PC-3 (cell line): ENCODE measurements around the gene PWWP2B. TPM values are rescaled to one million over a fixed set of nuclear protein-coding genes. Genes with fewer than 3 reads are reported as not detected.

Experiments used
- ATAC-seq: fragments of 200-7000 bp; cut with Tn5 transposase; 2 replicates; pipeline ENCODE4 v1.9.1; 2020; ENCODE audit warnings: mild to moderate bottlenecking, moderate library complexity
- BruUV-seq: library from RNA; stranded (reverse); fragments of 400-500 nt; replicated peaks from 2 replicates; lab custom pipeline; 2021; lab: Mats Ljungman, UMichigan
- CTCF ChIA-PET: fragments of 300-600 bp; sonication (Branson Sonifier 250); formaldehyde crosslinking; loops from one replicate; lab custom pipeline; 2022; ENCODE audit warnings: antibody characterized with exemption; lab: Charles Lee
- POLR2A ChIA-PET: fragments of 300-600 bp; sonication (Branson Sonifier 250); formaldehyde crosslinking; loops from one replicate; lab custom pipeline; 2022; ENCODE audit warnings: antibody characterized with exemption; ENCODE audit not compliant: unreplicated experiment; lab: Charles Lee
- DNase-seq: peaks from one replicate; pipeline ENCODE4 v3.0.0-alpha.2; 2015
- H2AFZ ChIP-seq: fragments of 300-600 bp; sonication (generic); 2 replicates; pipeline ENCODE4 v1.6.0; 2016; ENCODE audit warnings: antibody characterized with exemption, low read length
- H3F3A ChIP-seq: fragments of 300-600 bp; sonication (generic); one replicate; pipeline ENCODE4 v1.6.0; 2017; ENCODE audit warnings: antibody characterized with exemption, low read length, control low read depth, mild to moderate bottlenecking; ENCODE audit not compliant: unreplicated experiment
- H3K27ac ChIP-seq: fragments of 300-600 bp; sonication (generic); 2 replicates; pipeline ENCODE4 v1.5.1; 2016; ENCODE audit warnings: mild to moderate bottlenecking, low read length
- H3K27me3 ChIP-seq: fragments of 300-600 bp; sonication (generic); 2 replicates; pipeline ENCODE4 v1.6.1; 2016; ENCODE audit warnings: low read length, mixed read lengths
- H3K36me3 ChIP-seq: fragments of 300-600 bp; sonication (generic); 2 replicates; pipeline ENCODE4 v1.6.1; 2016; ENCODE audit warnings: low read depth, mixed run types, low read length, mixed read lengths
- H3K4me1 ChIP-seq: fragments of 300-600 bp; sonication (generic); 2 replicates; pipeline ENCODE4 v1.5.1; 2016; ENCODE audit warnings: low read length; ENCODE audit not compliant: insufficient read depth
- H3K4me2 ChIP-seq: fragments of 300-600 bp; sonication (generic); 2 replicates; pipeline ENCODE4 v1.6.0; 2016; ENCODE audit warnings: low read length
- H3K4me3 ChIP-seq: fragments of 300-600 bp; sonication (generic); 2 replicates; pipeline ENCODE4 v1.5.1; 2016; ENCODE audit warnings: mild to moderate bottlenecking, low read length, mixed read lengths
- H3K79me2 ChIP-seq: fragments of 300-600 bp; sonication (generic); 2 replicates; pipeline ENCODE4 v1.6.1; 2017; ENCODE audit warnings: low read length, mixed read lengths
- H3K9ac ChIP-seq: fragments of 300-600 bp; sonication (generic); 2 replicates; pipeline ENCODE4 v1.6.0; 2016; ENCODE audit warnings: mild to moderate bottlenecking, low read length
- H3K9me2 ChIP-seq: fragments of 300-600 bp; sonication (generic); replicated peaks from 2 replicates; pipeline ENCODE4 v1.6.1; 2016; ENCODE audit warnings: mixed run types, low read length, mixed read lengths
- H3K9me3 ChIP-seq: fragments of 300-600 bp; sonication (generic); 2 replicates; pipeline ENCODE4 v1.6.1; 2016; ENCODE audit warnings: low read length, mixed read lengths
- H4K20me1 ChIP-seq: fragments of 300-600 bp; sonication (generic); 2 replicates; pipeline ENCODE4 v1.6.1; 2016; ENCODE audit warnings: low read length, mixed read lengths
- CTCF ChIP-seq: fragments of 300-600 bp; sonication (generic); conservative IDR thresholded peaks from 2 replicates; pipeline ENCODE4 v1.5.1; 2017; ENCODE audit warnings: antibody characterized with exemption, low read depth, mild to moderate bottlenecking, low read length
- EZH2 ChIP-seq: fragments of 300-600 bp; sonication (generic); IDR thresholded peaks from one replicate; pipeline ENCODE4 v1.6.1; 2017; ENCODE audit warnings: antibody characterized with exemption, mild to moderate bottlenecking, low read length; ENCODE audit not compliant: unreplicated experiment
- EZH2phosphoT487 ChIP-seq: fragments of 300-600 bp; sonication (generic); IDR thresholded peaks from 2 replicates; pipeline ENCODE4 v1.6.1; 2018; ENCODE audit warnings: mild to moderate bottlenecking, antibody characterized with exemption, low read length, borderline replicate concordance
- intact Hi-C: fragments of 100-400 bp; cut with micrococcal nuclease; formaldehyde crosslinking; loops from 2 replicates; pipeline ENCODE4 v1.9.0; 2023
- total RNA-seq: library from RNA; depleted of rRNA; stranded (reverse); fragments of >200 nt; gene quantifications from 2 replicates; pipeline ENCODE4 v1.2.3, GENCODE V29; 2014

PWWP2B gene
- total RNA-seq, 1 experiment from 2014 or later = 24.5 TPM

GRCh38 chr10:132412316-132413192 lies 15.6 kb downstream of the PWWP2B start:
- TF ChIP-seq EZH2 (no peak), CTCF (no peak), EZH2phosphoT487 (no peak)
- Histone ChIP-seq H3K9me2 (no peaks in the 10 kb centered on the region), H3K79me2 (peaks cover 75% of the 10 kb centered on the region), H4K20me1 (no peaks in the 10 kb centered on the region), H3K27me3 (no peaks in the 10 kb centered on the region), H3K4me1 (peaks cover 11% of the 10 kb centered on the region), H3K9me3 (no peaks in the 10 kb centered on the region), H3K36me3 (no peaks in the 10 kb centered on the region), H3K4me3 (no peak overlapping the region), H2AFZ (no peak overlapping the region), H3K4me2 (no peak overlapping the region), H3K9ac (no peak overlapping the region), H3F3A (no peaks in the 10 kb centered on the region), H3K27ac (no peak overlapping the region)
- CTCF ChIA-PET = no interaction called here
- intact Hi-C loops = no loop called here
- DNase-seq = no peak
- POLR2A ChIA-PET = no interaction called here
- ATAC-seq = no peak
- BruUV-seq = no TSS peak

- ChIA-PET POLR2A (no interaction called here), CTCF (no interaction called here)
- no peak for TF ChIP-seq EZH2
- TF ChIP-seq CTCF = no peak
- TF ChIP-seq EZH2phosphoT487 = no peak
- H3F3A ChIP-seq = no peaks in the 10 kb centered on the region
- peaks cover 70% of the 10 kb centered on the region for H3K79me2 ChIP-seq
- ATAC-seq (no peak), DNase-seq (no peak)
- H3K9ac ChIP-seq = no peak overlapping the region
- no peaks in the 10 kb centered on the region for H4K20me1 ChIP-seq
- H3K4me1 ChIP-seq = peaks cover 10% of the 10 kb centered on the region
- H3K9me3 ChIP-seq = no peaks in the 10 kb centered on the region
- no peaks in the 10 kb centered on the region for H3K36me3 ChIP-seq
- no peaks in the 10 kb centered on the region for H3K27me3 ChIP-seq
- no peak overlapping the region for H3K27ac ChIP-seq
- no TSS peak for BruUV-seq
- no peak overlapping the region for H3K4me3 ChIP-seq
- no peak overlapping the region for H2AFZ ChIP-seq
- H3K9me2 ChIP-seq = no peaks in the 10 kb centered on the region
- intact Hi-C loops = no loop called here
- no peak overlapping the region for H3K4me2 ChIP-seq
Observed at GRCh38 chr10:132413226-132414205, 16.5 kb downstream of the PWWP2B start.
